NCI-H510A (cell line): Measurements from ENCODE around the gene C10orf143.
"Not testable (repeated sequence)": the region's sequence is repeated elsewhere in the genome, so short reads cannot be mapped to it uniquely, and the experiment has no call there.

ENCODE experiments used
- DNase-seq: peaks from one replicate; lab custom pipeline; 2025; lab: John Stamatoyannopoulos, UW

Gene C10orf143

GRCh38 chr10:130028465-130028819, 82.2 kb downstream of the C10orf143 start:
- no peak for DNase-seq

GRCh38 chr10:130027716-130028464, 82.7 kb downstream of the C10orf143 start:
- no peak for DNase-seq

- no peak for DNase-seq
Measured at GRCh38 chr10:130026670-130027456, 83.8 kb downstream of the C10orf143 start.

- no peak for DNase-seq
Measured at GRCh38 chr10:130025811-130026485, 84.7 kb downstream of the C10orf143 start.

GRCh38 chr10:130025326-130025725, 85.3 kb downstream of the C10orf143 start:
- no peak for DNase-seq

GRCh38 chr10:130024779-130025325, 85.8 kb downstream of the C10orf143 start:
- no peak for DNase-seq

GRCh38 chr10:130024326-130024725, 86.3 kb downstream of the C10orf143 start:
- DNase-seq, result not testable (repeated sequence)

GRCh38 chr10:130023454-130024230, 87.0 kb downstream of the C10orf143 start:
- no peak for DNase-seq

GRCh38 chr10:130022511-130023299, 87.9 kb downstream of the C10orf143 start:
- no peak for DNase-seq

- no peak for DNase-seq
Measured at GRCh38 chr10:130022086-130022485, 88.5 kb downstream of the C10orf143 start.

GRCh38 chr10:130021383-130021950, 89.2 kb downstream of the C10orf143 start:
- DNase-seq, result no peak

- DNase-seq, result no peak
Measured at GRCh38 chr10:130020651-130021382, 89.8 kb downstream of the C10orf143 start.

GRCh38 chr10:130018730-130019185, 91.9 kb downstream of the C10orf143 start:
- DNase-seq, result no peak

- no peak for DNase-seq
Measured at GRCh38 chr10:130018265-130018664, 92.4 kb downstream of the C10orf143 start.

GRCh38 chr10:130017631-130018022, 93.0 kb downstream of the C10orf143 start:
- no peak for DNase-seq

- DNase-seq, result no peak
Measured at GRCh38 chr10:130016993-130017630, 93.5 kb downstream of the C10orf143 start.

GRCh38 chr10:130016095-130016494, 94.5 kb downstream of the C10orf143 start:
- DNase-seq, result no peak

- DNase-seq, result no peak
Measured at GRCh38 chr10:130015075-130015695, 95.4 kb downstream of the C10orf143 start.
